ENCODE results near the gene CLCN7.
A peak's percentile ranks its signal among the peaks of the same experiment; 100 is the strongest.

The CLCN7 gene

GRCh38 chr16:1429012-1429411 lies 45.8 kb downstream of the CLCN7 start:
- DNase-seq, result no peak

GRCh38 chr16:1428511-1428910 lies 46.3 kb downstream of the CLCN7 start:
- no peak for DNase-seq

- DNase-seq, result no peak
Observed at GRCh38 chr16:1427473-1428461, 47.1 kb downstream of the CLCN7 start.

- peak; percentile 71 for DNase-seq
Observed at GRCh38 chr16:1426734-1427471, 47.9 kb downstream of the CLCN7 start.

GRCh38 chr16:1425616-1426370 lies 49.0 kb downstream of the CLCN7 start:
- DNase-seq, result no peak

GRCh38 chr16:1424028-1424427 lies 50.8 kb downstream of the CLCN7 start:
- no peak for DNase-seq

- no peak for DNase-seq
Observed at GRCh38 chr16:1422076-1422475, 52.8 kb downstream of the CLCN7 start.

- DNase-seq, result no peak
Observed at GRCh38 chr16:1420111-1420539, 54.7 kb downstream of the CLCN7 start.

GRCh38 chr16:1416521-1416941 lies 58.3 kb downstream of the CLCN7 start:
- DNase-seq, result no peak

GRCh38 chr16:1414532-1415260 lies 60.1 kb downstream of the CLCN7 start, which contains the start of gene UNKL:
Gene UNKL, minus strand, starts transcription at chr16:1414704. Its CDS starts 13 bp downstream, at chr16:1414691.
- peak; percentile 71 for DNase-seq

GRCh38 chr16:1413684-1414531 lies 60.9 kb downstream of the CLCN7 start:
- DNase-seq, result peak; percentile 36

GRCh38 chr16:1412847-1413246 lies 62.0 kb downstream of the CLCN7 start:
- no peak for DNase-seq

- DNase-seq, result peak; percentile 89
Observed at GRCh38 chr16:1408171-1408837, 66.5 kb downstream of the CLCN7 start.

- no peak for DNase-seq
Observed at GRCh38 chr16:1407753-1408152, 67.1 kb downstream of the CLCN7 start.

GRCh38 chr16:1403733-1404132 lies 71.1 kb downstream of the CLCN7 start:
- DNase-seq, result no peak

GRCh38 chr16:1403036-1403435 lies 71.8 kb downstream of the CLCN7 start:
- DNase-seq, result no peak

- DNase-seq, result no peak
Observed at GRCh38 chr16:1401758-1402154, 73.1 kb downstream of the CLCN7 start.

- no peak for DNase-seq
Observed at GRCh38 chr16:1401061-1401757, 73.6 kb downstream of the CLCN7 start.

- DNase-seq, result no peak
Observed at GRCh38 chr16:1398826-1399581, 75.8 kb downstream of the CLCN7 start.

Data from NCI-H1436 (cell line).